ENCODE measurements around the gene ABCB8. TPM values are rescaled to one million over a fixed set of nuclear protein-coding genes. Genes with fewer than 3 reads are reported as not detected.

ABCB8 gene
- total and polyA plus RNA-seq, 2 donors (not counting 3 experiments of a cell fraction or from before 2014, with no cell fraction given) = 38.0 to 46.3 TPM

- Histone ChIP-seq H3K4me2 (ENCODE audit: insufficient read depth, low read length) (peak overlapping the region; percentile 80), H3K27me3 (ENCODE audit: control insufficient read depth in 2 of 2, insufficient read depth in 2 of 2, low read length in 2 of 2) (no peaks in the 10 kb centered on the region), H3K9me1 (replicated peaks; ENCODE audit: control insufficient read depth, extremely low read depth, insufficient read depth, low read length) (no peaks in the 10 kb centered on the region), H3K9me3 (replicated peaks; ENCODE audit: control insufficient read depth, insufficient read depth, low read length) (no peaks in the 10 kb centered on the region), H3K27ac (ENCODE audit: insufficient read depth, low read depth, low read length) (peak overlapping the region; percentile 22), H3K4me1 (ENCODE audit: control insufficient read depth, extremely low read depth, insufficient read depth, low read length) (peaks cover 29% of the 10 kb centered on the region), H3K4me3 (replicated peaks in 1 of 3; ENCODE audit: insufficient read depth in 1 of 3, low read depth in 1 of 3, low read length in 3 of 3) (peak overlapping the region; percentile 66 to 83 (median 78)), H3K79me2 (ENCODE audit: control insufficient read depth, insufficient read depth, low read length) (peaks cover 34% of the 10 kb centered on the region), H3K9ac (replicated peaks; ENCODE audit: extremely low read depth, insufficient read depth, low read length) (peak overlapping the region; percentile 70), H2AFZ (ENCODE audit: low read depth, low read length) (no peak overlapping the region), H3K36me3 (ENCODE audit: control insufficient read depth in 2 of 2, extremely low read depth in 1 of 2, insufficient read depth in 2 of 2, low read length in 2 of 2) (peaks cover 0 to 11% of the 10 kb centered on the region in 2 experiments), H4K20me1 (replicated peaks; ENCODE audit: control insufficient read depth, extremely low read depth, insufficient read depth, low read length) (no peaks in the 10 kb centered on the region)
- intact Hi-C loops (cut with micrococcal nuclease) (no loop called here), dilution Hi-C loops (cut with MboI; ENCODE audit: extremely low pct_ligation_motif_present, low sequenced_read_pairs) (no loop called here)
- FAIRE-seq (no peak), DNase-seq (ENCODE audit: low read depth, low spot score) (no peak)
- CTCF ChIA-PET = interaction anchor here (0.8 to 2.8 kb wide), 11 partner anchors 8 to 98 kb away, joined by 3 to 11 read pairs (median 4); partner anchors contain the start of gene ABCB8
- no TSS peak for BruUV-seq (replicated peaks)
- TF ChIP-seq JUN (IDR thresholded peaks at IDR 0.05; ENCODE audit: borderline replicate concordance, insufficient read depth, insufficient read length, low read depth) (no peak), CTCF (IDR thresholded peaks at IDR 0.05; ENCODE audit: extremely low read depth in 1 of 2, insufficient read depth in 1 of 2, low read depth in 1 of 2, low read length in 2 of 2) (no peak), POLR2AphosphoS5 (IDR thresholded peaks at IDR 0.05; ENCODE audit: insufficient read depth, low read depth, low read length) (no peak), POLR2A (IDR thresholded peaks at IDR 0.05; ENCODE audit: low read depth, low read length) (no peak), MAX (IDR thresholded peaks at IDR 0.05; ENCODE audit: insufficient read depth, insufficient read length) (no peak), MYC (IDR thresholded peaks at IDR 0.05; ENCODE audit: low read depth, low read length) (no peak), FOS (IDR thresholded peaks at IDR 0.05; ENCODE audit: borderline replicate concordance, insufficient read depth, low read length) (no peak), GATA2 (IDR thresholded peaks at IDR 0.05; ENCODE audit: insufficient read depth, insufficient read length, low read depth, low read length) (no peak), EZH2 (IDR thresholded peaks at IDR 0.05; ENCODE audit: borderline replicate concordance, low read depth, low read length, severe bottlenecking) (no peak)
- POLR2A ChIA-PET = interaction anchor here (1.5 kb wide), 1 partner anchor 21 kb away, joined by 4 read pairs; no protein-coding TSS in a partner anchor
Measured at GRCh38 chr7:151060113-151060415, 31.8 kb downstream of the ABCB8 start.

Measured in endothelial cell of umbilical vein (primary cell).